PFSK-1 (cell line): ENCODE measurements around the gene ARL15.

ENCODE experiments used
- POLR2AphosphoS5 ChIP-seq: IDR thresholded peaks from 2 replicates; pipeline ENCODE4 v1.6.1; 2012; ENCODE audit warnings: low read depth, mild to moderate bottlenecking, control low read depth, low read length, moderate library complexity
- SIN3A ChIP-seq: IDR thresholded peaks from 2 replicates; pipeline ENCODE4 v1.6.1; 2012; ENCODE audit warnings: mild to moderate bottlenecking, low read length, moderate library complexity, borderline replicate concordance; ENCODE audit not compliant: insufficient read depth
- TAF1 ChIP-seq: IDR thresholded peaks from 2 replicates; pipeline ENCODE4 v1.6.1; 2012; ENCODE audit warnings: low read length, control low read depth, borderline replicate concordance; ENCODE audit not compliant: insufficient read depth
- TF ChIP-seq, protein P1 (sequence below), 2 experiments: IDR thresholded peaks; 2 replicates each; pipeline versions ENCODE4 v1.6.1 to v1.8.0; 2011 to 2012; ENCODE audit warnings: low read depth in 2 of 2, low read length in 2 of 2, control low read depth in 1 of 2, inconsistent platforms in 1 of 2, mild to moderate bottlenecking in 1 of 2, moderate library complexity in 1 of 2; ENCODE audit not compliant: insufficient read depth in 1 of 2

DNA sequence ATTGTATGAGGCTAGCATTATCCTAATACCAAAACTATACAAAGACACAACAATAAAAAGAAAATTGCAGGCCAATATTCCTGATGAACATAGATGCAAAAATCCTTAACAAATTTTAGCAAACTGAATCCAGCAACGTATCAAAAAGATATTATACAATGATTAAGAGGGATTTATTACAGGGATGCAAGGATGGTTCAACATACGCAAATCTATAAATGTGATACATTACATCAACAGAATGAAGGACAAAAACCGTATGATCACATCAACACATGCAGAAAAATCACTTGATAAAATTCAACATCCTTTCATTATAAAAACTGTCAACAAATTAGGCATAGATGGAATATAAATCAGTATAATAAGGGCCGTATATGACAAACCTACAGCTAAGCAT is 27.1 kb upstream of the ARL15 start:
- TF ChIP-seq, protein P1, sequence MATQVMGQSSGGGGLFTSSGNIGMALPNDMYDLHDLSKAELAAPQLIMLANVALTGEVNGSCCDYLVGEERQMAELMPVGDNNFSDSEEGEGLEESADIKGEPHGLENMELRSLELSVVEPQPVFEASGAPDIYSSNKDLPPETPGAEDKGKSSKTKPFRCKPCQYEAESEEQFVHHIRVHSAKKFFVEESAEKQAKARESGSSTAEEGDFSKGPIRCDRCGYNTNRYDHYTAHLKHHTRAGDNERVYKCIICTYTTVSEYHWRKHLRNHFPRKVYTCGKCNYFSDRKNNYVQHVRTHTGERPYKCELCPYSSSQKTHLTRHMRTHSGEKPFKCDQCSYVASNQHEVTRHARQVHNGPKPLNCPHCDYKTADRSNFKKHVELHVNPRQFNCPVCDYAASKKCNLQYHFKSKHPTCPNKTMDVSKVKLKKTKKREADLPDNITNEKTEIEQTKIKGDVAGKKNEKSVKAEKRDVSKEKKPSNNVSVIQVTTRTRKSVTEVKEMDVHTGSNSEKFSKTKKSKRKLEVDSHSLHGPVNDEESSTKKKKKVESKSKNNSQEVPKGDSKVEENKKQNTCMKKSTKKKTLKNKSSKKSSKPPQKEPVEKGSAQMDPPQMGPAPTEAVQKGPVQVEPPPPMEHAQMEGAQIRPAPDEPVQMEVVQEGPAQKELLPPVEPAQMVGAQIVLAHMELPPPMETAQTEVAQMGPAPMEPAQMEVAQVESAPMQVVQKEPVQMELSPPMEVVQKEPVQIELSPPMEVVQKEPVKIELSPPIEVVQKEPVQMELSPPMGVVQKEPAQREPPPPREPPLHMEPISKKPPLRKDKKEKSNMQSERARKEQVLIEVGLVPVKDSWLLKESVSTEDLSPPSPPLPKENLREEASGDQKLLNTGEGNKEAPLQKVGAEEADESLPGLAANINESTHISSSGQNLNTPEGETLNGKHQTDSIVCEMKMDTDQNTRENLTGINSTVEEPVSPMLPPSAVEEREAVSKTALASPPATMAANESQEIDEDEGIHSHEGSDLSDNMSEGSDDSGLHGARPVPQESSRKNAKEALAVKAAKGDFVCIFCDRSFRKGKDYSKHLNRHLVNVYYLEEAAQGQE (IDR thresholded peaks at IDR 0.05; ENCODE audit: insufficient read depth in 1 of 2, low read depth in 2 of 2, low read length in 2 of 2), result no peak
- TF ChIP-seq SIN3A (no peak), POLR2AphosphoS5 (no peak), TAF1 (no peak)
